Head of caudate nucleus (tissue), 42 donors: Measurements from ENCODE around the gene MYOF.

Experiments
- DNase-seq, 42 donors: peaks; one replicate each; pipeline versions ENCODE4 v3.0.0 to v3.0.0-alpha.2; 2020 to 2021; ENCODE audit warnings: mixed read lengths in 7 of 42
- intact Hi-C: fragments of 100-400 bp; cut with DNase I; formaldehyde crosslinking; loops from one replicate; pipeline ENCODE4 v1.15.0; 2022

The MYOF gene

DNA sequence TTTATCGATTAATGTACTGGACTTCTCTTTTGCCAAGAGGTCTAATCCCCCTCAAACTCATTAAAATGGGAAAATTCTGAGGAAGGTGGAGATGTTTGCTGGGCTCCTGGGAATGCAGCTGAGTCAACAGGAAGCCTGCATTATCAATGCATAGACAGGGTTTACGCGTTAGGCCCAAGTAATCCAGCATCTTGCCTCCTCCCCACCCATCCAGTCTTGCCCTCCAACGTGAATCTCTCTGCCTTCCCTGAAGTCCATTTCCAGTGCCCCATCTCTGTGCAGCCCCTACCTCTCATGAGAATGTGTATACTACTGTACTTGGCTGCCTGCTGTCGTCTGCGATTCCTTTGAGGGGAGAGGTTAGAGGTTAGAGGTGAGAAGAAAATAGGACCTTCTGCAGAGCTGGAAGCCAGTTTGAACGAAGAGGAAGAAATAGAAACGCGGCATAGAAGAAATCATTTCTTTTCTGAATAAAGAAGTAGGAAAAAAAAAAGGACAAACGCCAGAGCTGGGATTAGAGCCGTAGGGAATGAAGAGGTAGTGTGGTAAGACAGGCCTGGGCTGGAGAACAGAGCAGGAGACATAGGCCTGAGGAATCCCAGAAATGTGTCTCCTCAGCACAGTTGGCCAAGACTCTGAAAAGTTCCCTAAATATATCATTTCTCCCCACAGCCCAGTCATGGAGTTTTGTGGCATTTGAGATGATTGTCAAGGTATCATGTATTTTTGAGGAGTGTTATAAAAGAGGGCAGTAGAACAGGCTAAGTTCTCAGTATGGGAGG, 75.6 kb downstream of the MYOF start:
- no peak for DNase-seq
- intact Hi-C loops: no loop called here

DNA sequence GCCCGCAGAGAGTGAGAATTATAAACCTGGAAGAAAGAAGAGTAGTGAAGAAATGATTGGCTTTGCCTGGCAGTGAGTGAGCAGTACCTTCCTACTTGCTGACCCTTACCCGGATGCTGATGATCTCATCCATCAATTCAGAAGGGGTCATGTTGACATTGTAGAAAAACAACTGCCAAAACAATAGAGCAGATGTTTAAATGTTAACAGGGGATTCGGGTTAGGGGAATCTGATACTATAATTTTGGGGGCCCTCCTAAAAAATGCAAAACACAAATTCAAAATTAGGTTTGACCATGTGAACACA, 78.1 kb downstream of the MYOF start:
- intact Hi-C loops: no loop called here
- no peak for DNase-seq

- intact Hi-C loops: no loop called here
These were observed 78.7 kb downstream of the MYOF start for GRCh38 chr10:93403152-93404047.

DNA sequence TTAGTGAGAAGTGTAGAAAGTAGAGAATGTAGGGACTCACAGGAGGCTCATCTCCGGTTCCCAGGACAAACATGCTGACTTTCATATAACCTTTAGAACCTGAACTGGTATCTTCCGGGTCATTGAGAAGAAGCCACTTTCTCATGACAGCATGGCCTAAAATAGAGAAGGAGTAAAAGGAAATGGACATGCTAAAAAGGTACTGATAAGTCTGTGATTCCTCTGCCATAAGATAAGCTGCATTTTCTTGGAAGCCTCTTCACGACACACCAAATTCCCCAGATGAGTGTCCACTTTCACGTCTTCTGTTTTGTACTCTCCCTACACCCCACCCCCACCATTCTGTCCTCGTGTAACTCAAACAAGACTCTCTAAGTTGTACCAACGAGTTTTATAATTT, 79.9 kb downstream of the MYOF start:
- no peak for DNase-seq

More at GRCh38 chr10:93403152-93404047, 78.7 kb downstream of the MYOF start:
- DNase-seq: no peak

DNA sequence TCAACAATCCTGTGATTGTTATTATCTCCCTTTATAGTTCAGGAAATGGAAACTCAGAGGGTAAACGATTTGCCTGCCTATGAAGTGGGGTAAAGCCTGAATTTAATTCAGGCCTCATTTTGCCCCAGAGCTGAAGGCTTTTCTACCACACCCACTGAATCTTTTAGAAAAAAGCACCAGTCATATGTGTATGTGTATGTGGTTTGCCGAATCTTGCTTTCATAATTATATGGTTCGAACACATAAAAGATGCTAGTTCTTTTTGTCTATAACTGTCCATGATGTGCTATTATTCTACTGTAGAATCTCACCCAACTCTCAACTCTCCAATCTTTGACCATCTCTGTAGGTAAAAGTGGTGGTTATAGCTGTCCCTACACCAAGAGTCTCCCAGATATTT, 83.6 kb downstream of the MYOF start:
- intact Hi-C loops: no loop called here
- DNase-seq: no peak

More for the DNA sequence above, 79.9 kb downstream of the MYOF start:
- intact Hi-C loops: no loop called here

GRCh38 chr10:93397020-93397419, 85.1 kb downstream of the MYOF start:
- intact Hi-C loops: no loop called here
- DNase-seq: no peak

GRCh38 chr10:93393211-93393610, 88.9 kb downstream of the MYOF start:
- intact Hi-C loops: no loop called here
- peak in 1 of 42 donors; percentile 10 for DNase-seq

DNA sequence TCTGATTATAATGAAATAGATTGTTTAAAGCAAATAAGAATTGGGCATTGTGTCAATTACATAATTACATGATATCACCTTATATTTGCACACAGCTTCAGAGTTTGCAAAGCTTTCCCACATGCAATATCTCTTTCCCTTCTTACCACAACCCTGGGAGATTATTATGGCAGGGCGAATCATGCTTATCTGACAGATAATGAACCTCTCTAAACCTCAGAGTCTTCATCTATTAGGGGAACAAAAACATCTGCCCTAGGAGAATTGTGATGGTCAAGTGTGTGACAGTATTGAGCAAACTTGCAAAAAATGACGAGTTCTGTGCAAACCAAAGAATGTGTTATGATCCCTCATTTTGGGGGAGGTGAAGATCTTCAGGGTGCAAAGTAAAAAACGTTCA, 90.0 kb downstream of the MYOF start:
- DNase-seq: no peak
- intact Hi-C loops: no loop called here

- intact Hi-C loops: no loop called here
- no peak for DNase-seq
These were observed 91.6 kb downstream of the MYOF start for GRCh38 chr10:93390306-93391090.

GRCh38 chr10:93386631-93387369, 95.3 kb downstream of the MYOF start:
- intact Hi-C loops: no loop called here
- peak in 5 of 42 donors; percentile 4 to 38 (median 16) for DNase-seq

DNA sequence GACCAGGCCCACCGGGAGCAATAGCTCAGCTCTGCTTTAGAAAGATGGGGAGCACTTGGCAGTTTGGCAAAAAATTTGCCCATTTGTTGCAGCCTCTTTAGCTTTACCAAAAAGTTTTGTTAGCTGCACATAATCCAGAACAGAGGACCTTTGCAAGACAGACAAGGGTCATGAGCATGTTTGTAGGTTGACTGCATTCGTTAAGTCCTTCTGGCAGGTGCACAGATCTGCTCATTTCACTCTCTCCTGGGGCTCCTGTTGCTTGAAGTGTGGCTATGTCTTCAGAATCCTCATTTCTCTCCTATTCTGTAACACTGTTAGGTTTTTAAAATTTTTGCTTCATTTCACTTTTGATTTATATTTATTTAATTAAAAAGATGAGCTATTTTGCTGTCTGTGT, 96.8 kb downstream of the MYOF start:
- DNase-seq: peak in 1 of 42 donors; percentile 16
- intact Hi-C loops: no loop called here

GRCh38 chr10:93384006-93384405, 98.1 kb downstream of the MYOF start:
- intact Hi-C loops: no loop called here

GRCh38 chr10:93383562-93383981, 98.6 kb downstream of the MYOF start:
- DNase-seq: no peak
- intact Hi-C loops: no loop called here

More at GRCh38 chr10:93384006-93384405, 98.1 kb downstream of the MYOF start:
- no peak for DNase-seq

- intact Hi-C loops: no loop called here
- DNase-seq: no peak
These were observed 102.2 kb downstream of the MYOF start for GRCh38 chr10:93379731-93380575.

DNA sequence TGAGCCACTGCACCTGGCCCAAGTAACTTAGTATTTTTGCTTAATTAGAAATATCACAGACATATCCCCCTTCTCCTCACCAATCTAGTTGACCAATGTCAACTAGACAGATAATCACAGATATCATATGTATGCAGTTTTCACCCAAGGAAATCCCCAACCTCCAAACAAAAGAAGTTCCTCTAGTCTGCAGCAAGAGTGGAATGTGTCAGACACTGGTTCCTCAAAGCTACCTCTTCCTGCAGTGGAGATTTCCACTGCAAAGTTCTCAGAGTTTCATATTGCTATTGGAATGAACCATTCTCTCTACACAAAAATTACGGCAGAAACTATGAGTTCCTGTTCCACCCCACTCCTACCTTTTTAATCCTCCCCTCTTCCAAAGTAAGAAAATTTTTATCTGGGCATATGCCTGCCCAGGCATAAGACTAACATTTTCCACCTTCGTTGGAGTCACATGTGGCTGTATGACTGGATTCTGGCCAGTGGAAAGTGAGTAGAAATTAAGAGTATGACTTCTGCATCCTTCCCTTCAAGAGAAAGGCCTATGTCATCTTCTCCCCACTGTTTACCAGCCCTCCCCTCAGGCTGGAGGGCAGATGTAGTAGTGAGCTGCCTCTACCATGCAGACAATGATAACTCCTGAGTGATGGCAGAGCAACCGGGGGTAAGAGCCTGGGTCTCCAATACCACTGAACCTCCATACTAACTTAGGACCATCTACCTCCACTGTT, 103.0 kb downstream of the MYOF start:
- no peak for DNase-seq
- intact Hi-C loops: no loop called here

GRCh38 chr10:93378039-93378438, 104.1 kb downstream of the MYOF start:
- intact Hi-C loops: no loop called here

More at GRCh38 chr10:93378039-93378438, 104.1 kb downstream of the MYOF start:
- DNase-seq: no peak
